Spinal cord (tissue), 10 donors: ENCODE data around the gene C9orf78. TPM values are rescaled to one million over a fixed set of nuclear protein-coding genes. Genes with fewer than 3 reads are reported as not detected.

Experiments
- DNase-seq, 6 donors: peaks; one replicate each; pipeline versions ENCODE4 v3.0.0 to v3.0.0-alpha.2; 2013 to 2015; ENCODE audit warnings: low spot score in 6 of 6, low read depth in 4 of 6
- H3K27ac ChIP-seq: one replicate; pipeline ENCODE4 v1.5.1; 2013; ENCODE audit warnings: low read depth, low read length, control low read depth
- H3K27me3 ChIP-seq: one replicate; pipeline ENCODE4 v1.6.1; 2013; ENCODE audit warnings: low read length; ENCODE audit not compliant: control insufficient read depth, insufficient read depth
- H3K36me3 ChIP-seq: one replicate; pipeline ENCODE4 v1.6.1; 2013; ENCODE audit warnings: low read length; ENCODE audit not compliant: control insufficient read depth, insufficient read depth
- H3K4me1 ChIP-seq: one replicate; pipeline ENCODE4 v1.6.1; 2013; ENCODE audit warnings: low read length; ENCODE audit not compliant: control insufficient read depth, insufficient read depth
- H3K4me3 ChIP-seq: one replicate; pipeline ENCODE4 v1.5.1; 2013; ENCODE audit warnings: low read depth, low read length, control low read depth
- H3K9me3 ChIP-seq: one replicate; pipeline ENCODE4 v1.6.1; 2013; ENCODE audit warnings: low read length; ENCODE audit not compliant: control insufficient read depth, insufficient read depth
- WGBS: methylation state at CpG from one replicate; pipeline ENCODE4 v1.1.5; 2013; ENCODE audit warnings: missing lambda C conversion rate; ENCODE audit not compliant: insufficient coverage; 5-methylcytosine and 5-hydroxymethylcytosine counted together
- polyA plus RNA-seq, 2 donors: library from polyadenylated mRNA; unstranded; fragments of 120-200 nt; gene quantifications; one replicate each; pipeline ENCODE4 v1.2.1, GENCODE V29; 2013; ENCODE audit not compliant: insufficient read length in 2 of 2
- total RNA-seq, 2 donors: library from RNA; depleted of rRNA in 1 of 2; stranded (reverse); fragments of 120-200 nt in 1 of 2; fragments of >200 nt in 1 of 2; gene quantifications; one replicate each; pipeline versions ENCODE4 v1.2.3 to v1.2.4, GENCODE V29; 2013 to 2014
- donor health status: healthy.

C9orf78 gene
- total and polyA plus RNA-seq, 4 donors = 41.8 to 78.2 (median 69.1) TPM

DNA sequence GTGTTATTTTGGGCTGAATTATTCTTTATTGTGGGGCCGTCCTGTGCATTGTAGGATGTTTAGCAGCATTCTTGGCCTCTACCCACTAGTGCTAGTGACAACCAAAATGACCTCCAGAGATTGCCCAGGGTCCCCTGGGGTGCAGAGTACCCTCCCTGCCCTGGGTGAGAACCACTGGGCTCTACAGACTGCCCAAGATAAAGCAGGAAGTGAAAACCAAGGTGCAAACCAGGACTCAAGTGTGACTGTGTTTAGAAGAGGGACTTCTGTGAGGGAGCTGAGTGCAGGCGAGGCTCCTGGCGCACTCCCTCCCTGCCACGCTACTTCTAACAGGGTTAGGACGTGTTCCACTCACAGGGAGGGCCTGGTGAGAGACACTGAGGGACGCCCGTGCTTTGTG is 41.7 kb upstream of the C9orf78 start:
- 96% methylated on average over 5 of the region's 7 CpGs for WGBS
- no peaks in the 10 kb centered on the region for H3K36me3 ChIP-seq
- H3K27me3 ChIP-seq = no peaks in the 10 kb centered on the region
- peaks cover 14% of the 10 kb centered on the region for H3K4me1 ChIP-seq
- H3K4me3 ChIP-seq = no peak overlapping the region
- no peak overlapping the region for H3K27ac ChIP-seq
- DNase-seq = no peak
- H3K9me3 ChIP-seq = no peaks in the 10 kb centered on the region

DNA sequence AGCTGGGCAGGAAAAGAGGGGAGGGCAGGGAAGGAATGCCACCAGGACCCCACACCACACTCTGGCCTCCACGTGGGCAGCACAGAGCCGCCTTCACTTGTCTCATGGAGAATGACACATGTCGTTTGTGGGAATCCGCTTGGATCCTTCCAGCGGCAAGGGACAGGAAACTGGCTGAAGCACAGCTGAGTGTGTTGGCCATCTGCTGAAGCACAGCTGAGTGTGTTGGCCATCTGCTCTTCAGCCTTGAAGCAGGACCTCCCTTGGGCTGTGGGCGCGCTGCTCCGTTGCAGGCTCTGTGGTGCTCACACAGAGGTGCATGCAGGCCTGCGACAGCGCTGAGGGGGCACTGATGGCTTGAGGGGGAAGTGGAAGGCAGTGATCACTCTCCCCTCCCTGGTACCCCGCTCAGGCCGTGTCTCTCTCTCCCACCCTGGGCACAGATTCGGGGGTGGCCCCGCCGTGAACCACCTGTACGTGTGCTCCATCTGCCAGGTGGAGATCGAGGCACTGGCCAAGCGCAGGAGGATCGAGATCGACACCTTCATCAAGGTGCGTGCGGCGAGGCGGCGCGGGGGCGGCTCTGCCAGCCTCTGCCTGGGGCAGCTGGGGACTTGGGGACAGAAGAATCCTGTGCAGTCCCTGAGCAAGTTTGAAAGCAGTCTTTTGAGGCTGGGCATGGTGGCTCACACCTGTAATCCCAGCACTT is 40.8 kb upstream of the C9orf78 start:
- no peaks in the 10 kb centered on the region for H3K9me3 ChIP-seq
- peak in 2 of 6 donors; percentile 49 to 65 for DNase-seq
- peaks cover 4% of the 10 kb centered on the region for H3K4me1 ChIP-seq
- H3K27me3 ChIP-seq = no peaks in the 10 kb centered on the region
- 90% methylated on average over 25 of the region's 27 CpGs for WGBS
- H3K27ac ChIP-seq = no peak overlapping the region
- H3K36me3 ChIP-seq = no peaks in the 10 kb centered on the region
- no peak overlapping the region for H3K4me3 ChIP-seq

DNA sequence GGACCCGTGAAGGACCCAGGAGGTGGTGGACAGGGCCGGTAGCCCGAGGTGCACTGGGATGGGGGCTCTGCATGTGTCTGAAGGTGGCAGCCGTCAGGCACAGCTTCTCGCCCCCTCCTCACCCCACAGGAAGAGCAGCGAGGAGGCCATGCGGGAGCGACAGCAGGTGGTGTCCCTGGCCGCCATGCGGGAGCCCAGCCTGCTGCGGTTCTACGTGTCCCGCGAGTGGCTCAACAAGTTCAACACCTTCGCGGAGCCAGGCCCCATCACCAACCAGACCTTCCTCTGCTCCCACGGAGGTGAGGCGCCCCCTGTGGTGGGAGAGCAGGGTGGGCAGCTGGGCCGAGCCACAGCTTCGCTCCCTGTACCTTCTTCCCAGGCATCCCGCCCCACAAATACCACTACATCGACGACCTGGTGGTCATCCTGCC is 40.1 kb upstream of the C9orf78 start:
- Histone ChIP-seq H3K36me3 (peaks cover 4% of the 10 kb centered on the region), H3K9me3 (no peaks in the 10 kb centered on the region), H3K4me1 (no peaks in the 10 kb centered on the region), H3K27ac (no peak overlapping the region), H3K4me3 (no peak overlapping the region), H3K27me3 (no peaks in the 10 kb centered on the region)
- WGBS = 91% methylated on average over 12 of the region's 23 CpGs
- DNase-seq = no peak

DNA sequence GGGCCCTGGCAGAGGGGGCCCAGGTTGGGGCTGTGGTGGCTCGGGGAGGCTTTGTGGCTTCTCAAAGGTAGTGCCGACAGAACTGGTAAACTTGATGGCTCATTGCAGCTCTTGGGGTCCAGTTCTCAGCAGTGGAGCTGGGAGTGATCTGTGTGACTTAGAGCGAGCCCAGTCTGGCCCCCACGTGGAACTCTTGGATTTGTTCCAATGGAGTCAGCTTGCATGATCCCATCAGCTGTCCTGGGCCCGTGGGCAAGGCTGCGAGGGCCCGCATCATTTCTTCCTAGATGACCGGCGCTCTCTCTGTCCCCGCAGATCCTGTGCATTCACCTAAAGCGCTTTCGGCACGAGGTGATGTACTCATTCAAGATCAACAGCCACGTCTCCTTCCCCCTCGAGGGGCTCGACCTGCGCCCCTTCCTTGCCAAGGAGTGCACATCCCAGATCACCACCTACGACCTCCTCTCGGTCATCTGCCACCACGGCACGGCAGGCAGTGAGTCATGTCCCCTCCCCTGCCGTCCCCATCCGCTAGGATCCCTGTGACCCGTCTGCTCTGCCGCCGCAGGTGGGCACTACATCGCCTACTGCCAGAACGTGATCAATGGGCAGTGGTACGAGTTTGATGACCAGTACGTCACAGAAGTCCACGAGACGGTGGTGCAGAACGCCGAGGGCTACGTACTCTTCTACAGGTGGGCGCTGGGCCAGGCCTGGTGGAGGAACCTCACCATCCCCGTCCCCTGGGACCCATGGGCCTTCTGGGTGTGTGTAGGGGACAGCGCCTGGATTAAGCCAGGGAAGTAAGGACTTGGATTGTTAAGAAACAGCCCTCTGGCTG is 39.4 kb upstream of the C9orf78 start:
- 94% methylated on average over 38 of the region's 38 CpGs for whole genome bisulfite sequencing
- H3K36me3 ChIP-seq = peaks cover 11% of the 10 kb centered on the region
- no peak overlapping the region for H3K4me3 ChIP-seq
- H3K27ac ChIP-seq = no peak overlapping the region
- no peaks in the 10 kb centered on the region for H3K4me1 ChIP-seq
- DNase-seq = no peak
- H3K9me3 ChIP-seq = no peaks in the 10 kb centered on the region
- H3K27me3 ChIP-seq = no peaks in the 10 kb centered on the region

DNA sequence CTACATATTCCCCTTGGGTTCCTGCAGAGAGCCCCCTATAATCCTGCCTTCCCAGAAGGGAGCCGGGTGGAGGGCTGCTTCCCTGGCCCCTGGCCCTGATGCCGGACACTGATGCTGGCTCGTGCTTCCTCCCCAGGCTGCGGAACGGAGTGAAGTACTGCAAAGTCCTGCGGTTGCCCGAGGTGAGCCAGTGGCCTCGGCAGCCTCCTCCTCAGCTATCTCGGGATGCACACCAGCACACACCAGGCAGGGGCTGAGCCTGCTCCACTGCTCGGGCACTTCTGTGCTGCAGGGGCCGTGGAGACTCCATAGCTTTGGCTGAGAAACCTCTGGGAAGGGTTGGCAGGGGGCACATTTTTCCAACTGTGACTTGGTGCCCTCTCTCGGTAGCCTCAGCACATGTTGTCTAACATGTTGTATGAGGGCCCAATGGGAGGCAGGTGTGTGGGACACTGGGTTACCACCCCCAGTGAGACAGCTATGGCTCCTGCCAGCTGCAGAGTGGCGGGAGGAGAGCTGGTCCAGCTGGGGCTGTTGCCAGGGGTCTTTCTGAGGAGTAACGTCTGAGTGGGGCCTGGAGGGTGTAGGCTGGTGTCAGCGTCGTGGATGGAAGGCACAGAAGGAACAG is 38.6 kb upstream of the C9orf78 start:
- peaks cover 19% of the 10 kb centered on the region for H3K36me3 ChIP-seq

DNA sequence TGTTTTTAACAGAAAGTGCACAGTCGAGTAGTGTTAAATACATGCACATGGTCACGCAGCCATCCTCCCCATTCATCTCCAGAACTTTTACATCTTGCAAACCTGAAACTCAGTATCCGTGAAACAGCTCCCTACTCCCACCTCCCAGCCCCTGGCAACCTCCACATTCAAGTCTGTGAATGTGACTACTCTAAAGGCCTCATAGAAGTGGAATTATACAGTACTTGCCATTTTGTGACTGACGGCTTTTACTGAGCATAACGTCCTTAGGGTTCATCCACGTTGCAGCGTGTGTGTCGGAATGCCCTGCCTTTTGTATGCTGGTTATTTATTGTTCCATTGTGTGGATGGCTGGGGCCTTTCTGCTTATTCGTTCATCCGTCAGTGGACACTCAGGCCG is 36.0 kb upstream of the C9orf78 start:
- Histone ChIP-seq H3K36me3 (peaks cover 45% of the 10 kb centered on the region), H3K4me1 (peaks cover 12% of the 10 kb centered on the region), H3K4me3 (no peak overlapping the region), H3K27ac (no peak overlapping the region), H3K9me3 (no peaks in the 10 kb centered on the region), H3K27me3 (no peaks in the 10 kb centered on the region)
- WGBS = 51% methylated on average over 6 of the region's 11 CpGs
- DNase-seq = no peak

More for the DNA sequence above, 38.6 kb upstream of the C9orf78 start:
- no peak overlapping the region for H3K4me3 ChIP-seq
- H3K9me3 ChIP-seq = no peaks in the 10 kb centered on the region
- no peak for DNase-seq
- no peaks in the 10 kb centered on the region for H3K27me3 ChIP-seq
- 74% methylated on average over 15 of the region's 16 CpGs for WGBS
- H3K27ac ChIP-seq = no peak overlapping the region
- H3K4me1 ChIP-seq = no peaks in the 10 kb centered on the region

DNA sequence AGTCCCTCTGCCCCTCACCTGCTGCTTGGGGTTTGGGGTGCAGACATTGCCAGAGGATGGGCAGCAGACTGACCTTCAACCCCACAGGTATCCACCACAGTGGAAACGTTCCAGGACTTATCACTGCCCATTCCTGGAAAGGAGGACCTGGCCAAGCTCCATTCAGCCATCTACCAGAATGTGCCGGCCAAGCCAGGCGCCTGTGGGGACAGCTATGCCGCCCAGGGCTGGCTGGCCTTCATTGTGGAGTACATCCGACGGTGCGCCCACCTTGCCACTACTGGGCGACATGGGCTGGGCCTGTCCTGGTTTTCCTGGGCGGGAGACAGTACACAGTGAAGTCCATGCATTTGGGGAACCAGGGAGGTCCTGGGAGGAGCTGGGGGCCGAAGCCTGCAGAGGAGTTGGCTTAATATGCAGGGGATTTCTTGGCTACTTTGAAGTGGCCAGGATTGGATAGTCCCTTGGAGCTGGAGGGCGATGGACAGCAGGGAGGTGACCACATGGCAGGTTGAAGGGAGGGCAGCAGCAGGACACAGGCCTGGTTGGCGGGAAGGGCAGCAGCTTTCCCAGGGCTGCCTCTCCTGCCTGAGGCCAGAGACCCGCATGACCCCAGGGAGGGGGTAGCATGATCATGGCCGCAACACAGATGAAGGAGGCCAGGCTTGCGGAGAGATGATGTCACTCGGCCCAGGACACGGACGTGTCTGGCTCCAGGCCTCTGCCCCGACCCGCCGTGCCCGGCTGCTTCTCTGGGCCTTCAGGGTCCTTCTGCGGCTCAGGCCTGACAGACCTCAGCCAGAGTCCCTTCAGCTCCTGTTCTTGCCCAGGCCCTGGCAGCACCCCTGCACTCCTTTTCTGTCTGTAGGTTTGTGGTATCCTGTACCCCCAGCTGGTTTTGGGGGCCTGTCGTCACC is 34.8 kb upstream of the C9orf78 start:
- H3K9me3 ChIP-seq = no peaks in the 10 kb centered on the region
- DNase-seq = no peak
- 92% methylated on average over 24 of the region's 24 CpGs for WGBS

DNA sequence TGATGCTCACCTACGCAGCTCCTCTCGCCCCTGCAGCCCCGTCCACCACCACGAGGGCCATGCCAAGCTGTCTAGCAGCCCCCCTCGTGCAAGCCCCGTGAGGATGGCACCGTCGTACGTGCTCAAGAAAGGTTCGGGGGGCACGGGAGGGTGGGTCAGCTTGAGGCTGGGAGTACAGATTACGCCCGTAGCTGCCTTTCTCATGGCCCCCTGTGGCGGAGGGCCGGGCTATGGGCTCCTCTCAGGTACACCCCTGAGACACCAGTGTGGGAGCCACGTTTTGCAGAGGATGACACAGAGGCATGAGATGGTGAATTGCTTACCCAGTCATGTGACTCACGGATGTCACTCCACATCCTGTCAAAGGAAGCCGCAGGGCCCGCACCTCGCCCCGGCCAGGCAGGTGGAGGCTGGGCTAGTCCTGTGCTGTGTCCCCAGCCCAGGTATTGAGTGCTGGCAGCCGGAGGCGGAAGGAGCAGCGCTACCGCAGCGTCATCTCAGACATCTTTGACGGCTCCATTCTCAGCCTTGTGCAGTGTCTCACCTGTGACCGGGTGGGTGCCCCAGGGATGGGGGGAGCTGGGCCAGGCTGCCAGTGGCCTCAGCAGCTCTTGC is 33.9 kb upstream of the C9orf78 start:
- no peak for DNase-seq
- Histone ChIP-seq H3K36me3 (peaks cover 61% of the 10 kb centered on the region), H3K4me3 (no peak overlapping the region), H3K27me3 (no peaks in the 10 kb centered on the region), H3K9me3 (no peaks in the 10 kb centered on the region), H3K27ac (no peak overlapping the region), H3K4me1 (peaks cover 16% of the 10 kb centered on the region)
- WGBS = 93% methylated on average over 28 of the region's 28 CpGs

More for the DNA sequence above, 34.8 kb upstream of the C9orf78 start:
- Histone ChIP-seq H3K36me3 (peaks cover 57% of the 10 kb centered on the region), H3K27ac (no peak overlapping the region), H3K27me3 (no peaks in the 10 kb centered on the region), H3K4me1 (peaks cover 16% of the 10 kb centered on the region), H3K4me3 (no peak overlapping the region)
